Neural progenitor cell (in vitro differentiated cells): ENCODE data around the gene WRAP73. TPM values are rescaled to one million over a fixed set of nuclear protein-coding genes. Genes with fewer than 3 reads are reported as not detected.

Experiments used
- DNase-seq: peaks from one replicate; pipeline ENCODE4 v3.0.0-alpha.2; 2016; ENCODE audit warnings: low spot score
- H2AFZ ChIP-seq: fragments of 200-600 bp; sonication (generic); replicated peaks from 2 replicates; pipeline ENCODE4 v1.6.1; 2016; ENCODE audit warnings: antibody characterized with exemption
- H3F3A ChIP-seq: fragments of 200-600 bp; sonication (generic); 2 replicates; pipeline ENCODE4 v1.6.1; 2016; ENCODE audit warnings: antibody characterized with exemption, low read depth
- H3K27ac ChIP-seq: fragments of 200-600 bp; sonication (generic); 2 replicates; pipeline ENCODE4 v1.5.1; 2016; ENCODE audit warnings: mild to moderate bottlenecking
- H3K27me3 ChIP-seq: fragments of 200-600 bp; sonication (generic); 2 replicates; pipeline ENCODE4 v1.6.1; 2016; ENCODE audit warnings: mild to moderate bottlenecking, moderate library complexity
- H3K36me3 ChIP-seq: fragments of 200-600 bp; sonication (generic); 2 replicates; pipeline ENCODE4 v1.5.1; 2016
- H3K4me1 ChIP-seq: fragments of 200-600 bp; sonication (generic); 2 replicates; pipeline ENCODE4 v1.6.1; 2016; ENCODE audit warnings: mixed run types
- H3K4me2 ChIP-seq: fragments of 200-600 bp; sonication (generic); 2 replicates; pipeline ENCODE4 v1.6.1; 2016
- H3K4me3 ChIP-seq: fragments of 200-600 bp; sonication (generic); 2 replicates; pipeline ENCODE4 v1.5.1; 2016
- H3K79me2 ChIP-seq: fragments of 200-600 bp; sonication (generic); 2 replicates; pipeline ENCODE4 v1.6.1; 2016; ENCODE audit warnings: low read depth
- H3K9ac ChIP-seq: fragments of 200-600 bp; sonication (generic); 2 replicates; pipeline ENCODE4 v1.6.1; 2016
- H3K9me3 ChIP-seq: fragments of 200-600 bp; sonication (generic); 2 replicates; pipeline ENCODE4 v1.5.1; 2016; ENCODE audit warnings: low read depth
- H4K20me1 ChIP-seq: fragments of 200-600 bp; sonication (generic); 2 replicates; pipeline ENCODE4 v1.6.1; 2016; ENCODE audit warnings: low read depth
- H3K27ac Mint-ChIP-seq: 3 replicates; pipeline ENCODE4 v1.8.0; 2021; ENCODE audit warnings: mixed read lengths
- H3K27me3 Mint-ChIP-seq: 2 replicates; pipeline ENCODE4 v1.8.0; 2022; ENCODE audit warnings: low read depth, mild to moderate bottlenecking, inconsistent platforms, moderate library complexity, mixed read lengths; ENCODE audit not compliant: insufficient read depth
- H3K36me3 Mint-ChIP-seq: 3 replicates; pipeline ENCODE4 v1.8.0; 2021; ENCODE audit warnings: mixed read lengths
- H3K4me1 Mint-ChIP-seq: 3 replicates; pipeline ENCODE4 v1.8.0; 2021; ENCODE audit warnings: mixed read lengths
- H3K4me3 Mint-ChIP-seq: 3 replicates; pipeline ENCODE4 v1.8.0; 2021; ENCODE audit warnings: mild to moderate bottlenecking, moderate library complexity, mixed read lengths
- H3K9me3 Mint-ChIP-seq: 3 replicates; pipeline ENCODE4 v1.8.0; 2020; ENCODE audit warnings: mixed read lengths
- EZH2 ChIP-seq: fragments of 200-600 bp; sonication (generic); IDR thresholded peaks from 2 replicates; pipeline ENCODE4 v1.6.1; 2017; ENCODE audit warnings: antibody characterized with exemption, mild to moderate bottlenecking, moderate library complexity
- EZH2phosphoT487 ChIP-seq: fragments of 200-600 bp; sonication (generic); IDR thresholded peaks from 2 replicates; pipeline ENCODE4 v1.6.1; 2017; ENCODE audit warnings: antibody characterized with exemption
- total RNA-seq: library from RNA; depleted of rRNA; stranded (reverse); fragments of >200 nt; gene quantifications from 2 replicates; pipeline ENCODE4 v1.2.3, GENCODE V29; 2015; ENCODE audit warnings: low replicate concordance
- TF ChIP-seq, protein P1 (sequence below): fragments of 200-600 bp; sonication (generic); IDR thresholded peaks from 2 replicates; pipeline ENCODE4 v1.5.1; 2017; ENCODE audit warnings: antibody characterized with exemption, mild to moderate bottlenecking

Gene WRAP73
- total RNA-seq, 1 donor from 2014 or later = 12.0 TPM

GRCh38 chr1:3598522-3599285, 51.2 kb downstream of the WRAP73 start:
- Mint-ChIP-seq H3K9me3 (no peaks in the 10 kb centered on the region), H3K36me3 (peaks cover 2% of the 10 kb centered on the region), H3K4me1 (peaks cover 30% of the 10 kb centered on the region), H3K27me3 (no peaks in the 10 kb centered on the region), H3K4me3 (peak overlapping the region; percentile 57), H3K27ac (peak overlapping the region; percentile 63)
- Histone ChIP-seq H3F3A (no peaks in the 10 kb centered on the region), H3K4me1 (peaks cover 24% of the 10 kb centered on the region), H3K79me2 (no peaks in the 10 kb centered on the region), H3K4me2 (peak overlapping the region; percentile 52), H4K20me1 (no peaks in the 10 kb centered on the region), H3K9me3 (no peaks in the 10 kb centered on the region), H3K4me3 (no peak overlapping the region), H2AFZ (no peak overlapping the region), H3K36me3 (no peaks in the 10 kb centered on the region), H3K27me3 (no peaks in the 10 kb centered on the region), H3K27ac (no peak overlapping the region), H3K9ac (no peak overlapping the region)
- DNase-seq = peak; percentile 74
- TF ChIP-seq, protein P1, sequence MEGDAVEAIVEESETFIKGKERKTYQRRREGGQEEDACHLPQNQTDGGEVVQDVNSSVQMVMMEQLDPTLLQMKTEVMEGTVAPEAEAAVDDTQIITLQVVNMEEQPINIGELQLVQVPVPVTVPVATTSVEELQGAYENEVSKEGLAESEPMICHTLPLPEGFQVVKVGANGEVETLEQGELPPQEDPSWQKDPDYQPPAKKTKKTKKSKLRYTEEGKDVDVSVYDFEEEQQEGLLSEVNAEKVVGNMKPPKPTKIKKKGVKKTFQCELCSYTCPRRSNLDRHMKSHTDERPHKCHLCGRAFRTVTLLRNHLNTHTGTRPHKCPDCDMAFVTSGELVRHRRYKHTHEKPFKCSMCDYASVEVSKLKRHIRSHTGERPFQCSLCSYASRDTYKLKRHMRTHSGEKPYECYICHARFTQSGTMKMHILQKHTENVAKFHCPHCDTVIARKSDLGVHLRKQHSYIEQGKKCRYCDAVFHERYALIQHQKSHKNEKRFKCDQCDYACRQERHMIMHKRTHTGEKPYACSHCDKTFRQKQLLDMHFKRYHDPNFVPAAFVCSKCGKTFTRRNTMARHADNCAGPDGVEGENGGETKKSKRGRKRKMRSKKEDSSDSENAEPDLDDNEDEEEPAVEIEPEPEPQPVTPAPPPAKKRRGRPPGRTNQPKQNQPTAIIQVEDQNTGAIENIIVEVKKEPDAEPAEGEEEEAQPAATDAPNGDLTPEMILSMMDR = no peak
- TF ChIP-seq EZH2phosphoT487 (no peak), EZH2 (no peak)

GRCh38 chr1:3598051-3598491, 51.8 kb downstream of the WRAP73 start:
- no peaks in the 10 kb centered on the region for H3K27me3 Mint-ChIP-seq
- peaks cover 30% of the 10 kb centered on the region for H3K4me1 ChIP-seq
- H3K4me3 ChIP-seq = no peak overlapping the region
- no peaks in the 10 kb centered on the region for H3K9me3 ChIP-seq
- no peaks in the 10 kb centered on the region for H3F3A ChIP-seq
- H3K36me3 ChIP-seq = no peaks in the 10 kb centered on the region
- no peaks in the 10 kb centered on the region for H3K27me3 ChIP-seq
- H3K4me1 Mint-ChIP-seq = peaks cover 33% of the 10 kb centered on the region
- peak; percentile 36 for DNase-seq
- peak overlapping the region; percentile 57 for H3K4me3 Mint-ChIP-seq
- no peak overlapping the region for H3K9ac ChIP-seq
- no peaks in the 10 kb centered on the region for H3K9me3 Mint-ChIP-seq
- H3K27ac Mint-ChIP-seq = peak overlapping the region; percentile 63
- no peaks in the 10 kb centered on the region for H3K79me2 ChIP-seq
- peak overlapping the region; percentile 52 for H3K4me2 ChIP-seq
- no peak overlapping the region for H2AFZ ChIP-seq
- peaks cover 2% of the 10 kb centered on the region for H3K36me3 Mint-ChIP-seq
- no peaks in the 10 kb centered on the region for H4K20me1 ChIP-seq
- H3K27ac ChIP-seq = no peak overlapping the region
- no peak for TF ChIP-seq EZH2
- TF ChIP-seq EZH2phosphoT487 = no peak
- TF ChIP-seq, protein P1 = no peak

- Histone ChIP-seq H4K20me1 (no peaks in the 10 kb centered on the region), H3F3A (no peaks in the 10 kb centered on the region), H3K27me3 (no peaks in the 10 kb centered on the region), H3K36me3 (no peaks in the 10 kb centered on the region), H3K4me1 (peaks cover 33% of the 10 kb centered on the region), H3K79me2 (no peaks in the 10 kb centered on the region), H3K9ac (no peak overlapping the region), H3K9me3 (no peaks in the 10 kb centered on the region), H3K4me2 (peak overlapping the region; percentile 52), H3K4me3 (no peak overlapping the region), H2AFZ (no peak overlapping the region), H3K27ac (no peak overlapping the region)
- H3K27me3 Mint-ChIP-seq = no peaks in the 10 kb centered on the region
- TF ChIP-seq EZH2phosphoT487 (no peak), EZH2 (no peak)
- TF ChIP-seq, protein P1 = no peak
- H3K36me3 Mint-ChIP-seq = peaks cover 2% of the 10 kb centered on the region
- no peak for DNase-seq
- H3K9me3 Mint-ChIP-seq = no peaks in the 10 kb centered on the region
- peak overlapping the region; percentile 93 for H3K27ac Mint-ChIP-seq
- H3K4me3 Mint-ChIP-seq = peak overlapping the region; percentile 53
- peaks cover 33% of the 10 kb centered on the region for H3K4me1 Mint-ChIP-seq
Observed at GRCh38 chr1:3597599-3597964, 52.3 kb downstream of the WRAP73 start.
